ENCODE data around the gene MOCS3.

GRCh38 chr20:50919567-50919966, 39.1 kb upstream of the MOCS3 start:
- TF ChIP-seq POLR2A (IDR thresholded peaks at IDR 0.05) (no peak), CTCF (IDR thresholded peaks at IDR 0.05) (no peak)
